Osteocyte (in vitro differentiated cells): Measurements from ENCODE around the gene PLPPR3. TPM values are rescaled to one million over a fixed set of nuclear protein-coding genes. Genes with fewer than 3 reads are reported as not detected.

Experiments
- DNase-seq: peaks from one replicate; pipeline ENCODE4 v3.0.0; 2021; ENCODE audit warnings: mixed read lengths; ENCODE audit not compliant: unreplicated experiment; ENCODE audit errors: extremely low spot score
- H3K27ac Mint-ChIP-seq: one replicate; pipeline ENCODE4 v1.8.0; 2021; ENCODE audit warnings: mild to moderate bottlenecking, mixed read lengths; ENCODE audit not compliant: unreplicated experiment
- H3K27me3 Mint-ChIP-seq: one replicate; pipeline ENCODE4 v1.8.0; 2021; ENCODE audit warnings: mixed read lengths; ENCODE audit not compliant: unreplicated experiment
- H3K36me3 Mint-ChIP-seq: one replicate; pipeline ENCODE4 v1.8.0; 2021; ENCODE audit warnings: mixed read lengths; ENCODE audit not compliant: unreplicated experiment
- H3K4me1 Mint-ChIP-seq: one replicate; pipeline ENCODE4 v1.8.0; 2021; ENCODE audit warnings: mixed read lengths; ENCODE audit not compliant: unreplicated experiment
- H3K4me3 Mint-ChIP-seq: one replicate; pipeline ENCODE4 v1.8.0; 2021; ENCODE audit warnings: mild to moderate bottlenecking, moderate library complexity, mixed read lengths; ENCODE audit not compliant: unreplicated experiment
- H3K9me3 Mint-ChIP-seq: one replicate; pipeline ENCODE4 v1.8.0; 2021; ENCODE audit warnings: mixed read lengths; ENCODE audit not compliant: unreplicated experiment
- total RNA-seq: library from RNA; stranded (reverse); gene quantifications from 2 replicates; pipeline ENCODE4 v1.2.1, GENCODE V29; 2021
- TF ChIP-seq, protein P1 (sequence below): fragments of 200-600 bp; sonication (generic); IDR thresholded peaks from 2 replicates; pipeline ENCODE4 v1.5.0; 2021; ENCODE audit warnings: antibody characterized with exemption, mild to moderate bottlenecking, moderate library complexity

PLPPR3 gene
- total RNA-seq, 1 donor from 2014 or later: 18.2 TPM

DNA sequence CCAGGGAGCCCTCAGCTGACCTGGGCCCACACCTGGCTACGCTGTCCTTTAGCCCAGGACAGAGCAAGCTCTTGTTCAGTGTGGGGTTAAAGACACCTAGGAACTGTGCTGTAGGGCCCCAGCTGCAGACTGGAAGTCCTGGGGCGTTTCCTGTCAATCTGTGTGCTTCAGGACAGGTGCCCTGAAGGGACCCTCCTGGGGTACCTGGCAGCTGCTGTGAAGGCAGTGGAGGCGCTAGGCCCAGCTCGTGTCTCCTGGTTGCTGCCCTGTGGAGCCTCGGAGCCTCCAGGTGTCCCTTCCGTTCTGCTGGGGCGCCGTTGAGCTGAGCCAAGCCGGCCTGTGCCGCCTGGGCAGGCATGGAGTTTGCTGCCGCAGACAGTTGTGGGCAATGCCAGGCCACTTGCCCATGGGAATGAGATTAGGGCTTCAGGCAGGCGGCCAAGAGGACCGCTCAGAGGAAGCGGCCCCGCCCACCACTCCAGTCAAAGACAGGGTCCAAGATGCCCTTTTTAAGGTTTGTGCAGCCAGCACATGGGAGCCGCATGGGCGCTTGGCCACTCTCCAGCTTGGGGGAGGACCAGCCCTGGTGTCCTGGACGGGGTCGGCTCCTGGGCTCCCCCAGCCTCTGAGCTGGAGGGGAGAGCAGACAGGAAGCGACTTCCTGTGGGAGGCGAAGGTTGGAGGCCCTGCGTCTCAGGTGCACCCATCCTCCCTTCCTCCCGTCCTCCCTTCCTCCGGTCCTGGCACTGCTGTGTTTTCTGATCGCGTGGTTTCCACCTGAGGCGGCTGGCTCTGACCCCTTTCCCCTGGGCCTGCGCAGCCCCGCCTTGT is 20.5 kb downstream of the PLPPR3 start:
- H3K9me3 Mint-ChIP-seq: no peaks in the 10 kb centered on the region
- H3K4me3 Mint-ChIP-seq: peak overlapping the region; percentile 64
- no peaks in the 10 kb centered on the region for H3K27me3 Mint-ChIP-seq
- H3K4me1 Mint-ChIP-seq: peaks cover 48% of the 10 kb centered on the region
- no peak for DNase-seq
- H3K36me3 Mint-ChIP-seq: peaks cover 20% of the 10 kb centered on the region
- H3K27ac Mint-ChIP-seq: peak overlapping the region; percentile 85
- TF ChIP-seq, protein P1, sequence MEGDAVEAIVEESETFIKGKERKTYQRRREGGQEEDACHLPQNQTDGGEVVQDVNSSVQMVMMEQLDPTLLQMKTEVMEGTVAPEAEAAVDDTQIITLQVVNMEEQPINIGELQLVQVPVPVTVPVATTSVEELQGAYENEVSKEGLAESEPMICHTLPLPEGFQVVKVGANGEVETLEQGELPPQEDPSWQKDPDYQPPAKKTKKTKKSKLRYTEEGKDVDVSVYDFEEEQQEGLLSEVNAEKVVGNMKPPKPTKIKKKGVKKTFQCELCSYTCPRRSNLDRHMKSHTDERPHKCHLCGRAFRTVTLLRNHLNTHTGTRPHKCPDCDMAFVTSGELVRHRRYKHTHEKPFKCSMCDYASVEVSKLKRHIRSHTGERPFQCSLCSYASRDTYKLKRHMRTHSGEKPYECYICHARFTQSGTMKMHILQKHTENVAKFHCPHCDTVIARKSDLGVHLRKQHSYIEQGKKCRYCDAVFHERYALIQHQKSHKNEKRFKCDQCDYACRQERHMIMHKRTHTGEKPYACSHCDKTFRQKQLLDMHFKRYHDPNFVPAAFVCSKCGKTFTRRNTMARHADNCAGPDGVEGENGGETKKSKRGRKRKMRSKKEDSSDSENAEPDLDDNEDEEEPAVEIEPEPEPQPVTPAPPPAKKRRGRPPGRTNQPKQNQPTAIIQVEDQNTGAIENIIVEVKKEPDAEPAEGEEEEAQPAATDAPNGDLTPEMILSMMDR: no peak

DNA sequence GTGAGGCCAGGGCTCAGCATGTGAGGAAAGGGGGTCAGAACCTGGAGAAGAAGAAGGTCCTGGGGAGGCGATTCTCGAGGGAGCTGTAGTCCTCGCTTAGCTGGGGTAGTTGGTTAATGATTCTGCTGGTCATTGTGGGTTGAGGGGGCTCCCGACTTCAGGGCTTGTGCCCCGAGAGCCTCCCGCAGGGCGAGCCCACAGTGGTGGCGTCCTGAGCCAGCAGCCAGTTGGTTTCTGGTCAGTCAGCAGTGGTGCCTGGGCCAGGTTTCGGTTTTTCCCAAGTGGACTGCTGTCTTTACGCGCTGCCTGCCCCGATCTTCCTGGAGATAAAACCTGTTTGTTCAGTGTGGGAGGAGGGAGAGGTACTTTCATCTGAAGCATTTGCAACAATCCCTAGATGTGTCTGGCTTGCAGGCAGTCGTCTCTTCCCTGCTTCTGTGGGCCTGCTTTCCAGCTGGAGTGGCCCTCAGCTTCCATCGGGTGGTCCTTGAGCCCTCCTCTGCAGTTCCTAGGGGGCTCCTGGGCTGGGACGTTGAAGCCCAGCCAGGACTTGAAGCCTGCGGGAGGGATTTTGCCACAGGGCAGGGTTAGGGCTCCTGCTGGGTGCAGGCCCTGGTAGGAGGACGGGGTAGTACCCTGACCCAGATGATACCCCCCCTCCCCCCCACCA is 21.3 kb downstream of the PLPPR3 start:
- TF ChIP-seq, protein P1: no peak
- H3K4me3 Mint-ChIP-seq: peak overlapping the region; percentile 87
- no peaks in the 10 kb centered on the region for H3K27me3 Mint-ChIP-seq
- H3K27ac Mint-ChIP-seq: peak overlapping the region; percentile 74
- no peak for DNase-seq
- H3K9me3 Mint-ChIP-seq: no peaks in the 10 kb centered on the region
- peaks cover 20% of the 10 kb centered on the region for H3K36me3 Mint-ChIP-seq
- peaks cover 48% of the 10 kb centered on the region for H3K4me1 Mint-ChIP-seq

DNA sequence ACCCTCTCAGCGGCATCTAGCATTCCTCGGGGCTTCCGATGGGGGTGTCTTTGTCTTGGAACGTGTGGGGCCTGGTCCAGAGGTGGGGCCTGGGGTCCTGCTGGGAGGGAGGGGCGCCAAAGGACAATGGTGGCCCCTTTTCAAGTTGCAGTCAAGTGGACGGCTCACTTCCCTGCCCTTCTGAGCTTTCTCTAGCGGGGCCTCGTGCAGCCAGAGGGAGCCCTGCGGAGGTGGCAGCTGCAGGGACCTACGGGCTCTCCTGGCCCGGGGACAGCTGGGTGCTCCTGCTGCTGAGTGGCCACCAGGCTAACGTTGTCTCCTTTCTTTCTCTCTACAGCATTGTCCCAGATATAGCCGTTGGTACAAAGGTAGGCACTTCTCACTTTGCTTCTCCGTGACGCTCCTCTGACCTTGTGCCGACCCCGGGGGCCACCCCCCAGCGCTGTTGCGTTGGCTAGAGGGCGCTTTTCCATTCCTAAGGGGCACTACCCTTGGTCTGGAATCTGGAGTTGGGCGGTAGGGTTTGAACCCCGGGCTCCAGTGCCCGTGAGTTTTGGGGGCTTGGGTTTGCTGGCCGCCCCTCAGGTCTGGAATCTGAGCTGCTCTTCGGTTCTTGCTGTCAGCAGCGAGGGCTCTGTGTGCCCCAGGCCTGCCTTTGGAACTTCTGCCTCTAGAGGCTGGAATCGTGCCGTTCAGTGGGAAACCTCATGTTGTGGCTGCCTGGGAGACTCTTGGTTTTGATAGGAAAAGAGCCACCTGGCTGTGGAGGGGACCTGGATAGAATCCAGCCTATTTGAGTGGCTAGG is 22.5 kb downstream of the PLPPR3 start:
- Mint-ChIP-seq H3K27ac (peak overlapping the region; percentile 80), H3K4me3 (peak overlapping the region; percentile 87), H3K9me3 (no peaks in the 10 kb centered on the region), H3K27me3 (no peaks in the 10 kb centered on the region), H3K36me3 (peaks cover 18% of the 10 kb centered on the region), H3K4me1 (peaks cover 48% of the 10 kb centered on the region)
- no peak for DNase-seq
- TF ChIP-seq, protein P1: peak; percentile 37

DNA sequence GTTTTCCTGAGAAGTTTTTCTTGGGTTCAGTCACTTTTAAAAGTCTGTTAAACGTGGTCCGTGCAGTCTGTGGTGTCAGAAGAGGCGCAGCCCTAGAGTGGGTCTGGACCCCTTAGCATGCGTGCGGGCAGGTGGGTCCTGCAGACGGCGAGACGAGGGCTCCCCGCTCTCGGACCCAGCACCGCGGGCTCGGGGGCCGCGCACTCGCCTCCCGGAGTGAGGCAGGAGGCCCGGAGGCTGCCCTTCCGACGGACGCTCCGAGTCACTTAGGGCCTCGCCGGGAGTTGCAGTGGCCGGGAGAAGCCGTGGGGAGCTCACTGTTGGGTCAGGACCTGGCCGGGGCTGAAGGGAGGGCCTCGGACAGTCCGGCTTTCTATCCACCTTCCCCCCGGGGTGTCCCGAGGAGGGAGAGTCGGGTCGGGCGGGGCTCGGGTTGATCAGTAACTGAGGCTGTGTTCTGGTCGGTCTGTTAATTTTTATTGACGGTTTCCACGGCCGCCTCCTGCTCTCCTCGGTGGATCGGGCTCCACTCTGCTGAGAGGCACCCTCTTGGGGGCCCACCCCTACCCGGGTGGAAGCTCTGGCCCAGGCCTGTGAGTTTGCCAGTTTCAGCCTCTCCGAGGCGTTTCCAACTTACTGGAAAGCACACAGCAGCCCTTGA is 23.2 kb downstream of the PLPPR3 start:
- Mint-ChIP-seq H3K27me3 (no peaks in the 10 kb centered on the region), H3K27ac (peak overlapping the region; percentile 82), H3K9me3 (no peaks in the 10 kb centered on the region), H3K36me3 (peaks cover 18% of the 10 kb centered on the region), H3K4me1 (peaks cover 47% of the 10 kb centered on the region), H3K4me3 (peak overlapping the region; percentile 87)
- TF ChIP-seq, protein P1: no peak
- no peak for DNase-seq
